ENCODE results near the gene NEDD4L.
"Not testable (repeated sequence)": the region's sequence is repeated elsewhere in the genome, so short reads cannot be mapped to it uniquely, and the experiment has no call there.

Gene NEDD4L

GRCh38 chr18:58241026-58241679 is 197.1 kb downstream of the NEDD4L start:
- no peak for DNase-seq (ENCODE audit: low read depth)

DNA sequence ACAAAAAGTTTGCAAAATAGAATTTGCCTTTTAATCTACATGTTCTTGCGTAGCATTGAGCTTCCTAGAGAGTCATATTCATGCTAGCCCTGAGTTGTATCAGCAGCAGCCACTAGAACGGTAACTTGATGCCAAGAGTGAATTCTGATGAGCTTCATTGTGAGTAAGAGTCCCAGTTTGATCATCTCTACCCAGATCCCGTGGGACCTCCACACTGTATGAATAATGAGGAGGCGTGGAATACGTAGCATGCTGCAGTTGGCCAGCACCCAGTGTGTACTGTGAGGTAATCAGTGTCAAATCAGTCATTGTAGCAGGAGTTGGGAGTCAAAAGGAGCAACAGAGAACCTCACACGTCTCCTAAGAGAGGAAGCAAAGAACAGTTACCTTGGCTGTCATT is 197.9 kb downstream of the NEDD4L start:
- peak; percentile 89 for DNase-seq (ENCODE audit: low read depth)

- no peak for DNase-seq (ENCODE audit: low read depth)
Observed at GRCh38 chr18:58242435-58242834, 198.4 kb downstream of the NEDD4L start.

DNA sequence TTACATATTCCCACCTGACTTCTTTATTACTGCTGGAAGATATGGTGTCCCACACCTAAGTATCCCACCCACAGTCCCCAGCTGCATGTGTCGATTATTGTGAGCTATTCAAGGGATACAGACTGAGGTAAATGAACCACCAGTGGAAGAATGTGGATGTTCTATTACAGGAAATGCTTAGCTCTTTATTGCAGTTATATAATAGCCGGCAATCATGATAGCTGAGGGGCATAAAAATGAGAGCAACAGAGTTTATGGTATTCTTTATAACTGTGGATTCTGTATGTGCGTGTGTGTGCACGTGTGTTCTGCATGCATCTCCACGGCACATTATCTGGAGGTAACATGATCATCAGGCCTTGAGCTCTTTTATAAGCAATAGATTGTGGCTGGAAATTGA is 198.9 kb downstream of the NEDD4L start:
- no peak for DNase-seq (ENCODE audit: low read depth)

- no peak for DNase-seq (ENCODE audit: low read depth)
Observed at GRCh38 chr18:58243401-58243800, 199.4 kb downstream of the NEDD4L start.

DNA sequence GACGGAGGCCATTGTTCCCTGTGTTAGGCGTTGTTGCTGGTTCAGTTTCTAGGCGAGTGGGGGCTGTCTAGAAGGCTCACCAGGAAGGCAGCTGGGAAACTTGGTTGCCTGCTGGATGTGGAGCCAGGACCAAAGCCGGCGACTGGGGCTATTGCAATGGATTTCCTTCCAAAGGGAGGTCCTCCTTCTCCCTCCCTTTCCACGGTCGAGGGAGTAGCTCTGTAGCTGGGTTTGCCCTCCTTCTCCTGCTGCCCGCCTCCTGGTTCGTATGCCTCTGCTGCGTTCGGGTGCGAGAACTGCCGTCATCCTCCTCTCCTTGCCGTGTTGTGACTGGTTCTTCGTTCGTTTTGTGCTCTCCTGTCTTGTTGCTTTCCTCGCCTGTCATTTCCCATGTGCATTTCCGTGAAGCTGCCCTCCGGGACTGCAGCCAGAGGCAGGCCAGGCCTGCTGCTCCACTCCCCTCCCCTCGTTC is 203.4 kb downstream of the NEDD4L start:
- no peak for DNase-seq (ENCODE audit: low read depth)

DNA sequence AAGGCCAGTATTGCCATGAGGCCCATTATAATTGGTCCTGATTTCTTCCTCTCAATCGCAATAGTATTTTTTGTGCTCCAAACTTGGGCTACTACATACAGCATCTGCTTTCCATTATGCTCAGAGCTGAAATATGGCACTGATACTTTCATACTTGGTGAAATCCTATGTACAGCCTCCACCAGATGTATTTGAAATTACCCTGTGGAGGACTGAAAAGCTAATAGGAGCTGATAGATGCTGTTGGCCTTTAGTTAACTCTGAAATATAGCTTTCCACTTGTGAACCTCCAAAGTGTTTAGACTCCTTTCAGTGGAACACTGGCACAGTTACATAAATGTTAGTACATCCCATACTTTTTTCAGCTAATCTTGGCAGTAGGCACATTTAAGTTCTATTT is 205.7 kb downstream of the NEDD4L start:
- DNase-seq (ENCODE audit: low read depth): no peak

DNA sequence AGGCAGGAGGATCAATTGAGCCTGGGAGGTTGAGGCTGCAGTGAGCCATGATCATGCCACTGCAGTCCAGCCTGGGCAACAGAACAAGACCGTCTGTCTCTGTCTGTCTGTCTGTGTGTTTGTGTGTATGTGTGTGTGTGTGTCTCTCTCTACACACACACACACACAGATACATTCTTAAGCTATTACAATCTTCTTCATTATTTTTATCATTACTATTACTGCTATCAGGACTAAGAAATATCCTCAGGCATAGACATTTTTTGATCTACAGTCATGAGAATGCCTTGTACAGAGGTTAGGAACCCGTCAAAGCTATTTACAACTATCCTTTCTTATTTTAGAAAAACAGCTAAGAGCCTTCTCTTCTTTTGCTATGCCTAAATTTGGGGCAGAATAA is 207.4 kb downstream of the NEDD4L start:
- DNase-seq (ENCODE audit: low read depth): peak; percentile 18

DNA sequence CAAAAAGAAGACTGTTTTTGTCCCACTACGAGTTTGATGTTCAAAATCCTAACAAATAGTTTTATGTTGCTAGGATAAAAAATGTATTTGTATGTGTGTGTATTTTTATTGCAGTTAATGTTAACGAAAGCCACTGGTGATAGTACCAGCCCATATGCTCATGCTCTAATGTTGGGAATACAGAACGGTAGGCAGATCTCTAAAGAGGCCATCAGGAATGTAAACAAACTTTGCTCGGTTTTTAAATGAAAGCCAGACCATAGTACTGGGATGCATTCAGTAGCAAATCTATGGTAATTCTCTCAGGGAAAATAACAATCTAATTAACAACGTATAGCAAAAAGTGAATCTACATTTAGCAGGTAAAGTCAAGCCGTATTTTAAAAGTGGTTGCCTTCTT is 208.1 kb downstream of the NEDD4L start:
- DNase-seq (ENCODE audit: low read depth): no peak

DNA sequence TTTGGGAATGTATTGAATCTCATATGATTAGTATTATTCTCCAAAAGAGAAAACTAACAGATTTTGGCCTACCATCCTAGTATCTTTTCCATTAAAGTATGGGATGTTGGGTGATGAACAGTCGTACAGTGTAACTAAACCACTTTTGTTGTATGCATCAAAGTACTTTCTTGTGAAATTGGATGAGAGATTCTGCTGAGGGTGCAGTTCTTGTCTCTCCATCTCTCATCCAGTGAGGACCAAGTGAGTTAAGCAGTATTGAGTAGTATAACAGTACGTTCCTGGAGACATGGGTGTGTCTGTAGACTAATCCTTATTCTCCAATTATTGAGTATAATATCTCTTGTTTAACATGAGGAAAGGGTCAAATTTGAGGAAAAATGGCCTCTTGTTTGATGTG is 209.3 kb downstream of the NEDD4L start:
- no peak for DNase-seq (ENCODE audit: low read depth)

GRCh38 chr18:58253871-58254270 is 209.8 kb downstream of the NEDD4L start:
- no peak for DNase-seq (ENCODE audit: low read depth)

- DNase-seq (ENCODE audit: low read depth): no peak
Observed at GRCh38 chr18:58254873-58255511, 211.0 kb downstream of the NEDD4L start.

GRCh38 chr18:58255701-58256311 is 211.8 kb downstream of the NEDD4L start:
- DNase-seq (ENCODE audit: low read depth): no peak

- no peak for DNase-seq (ENCODE audit: low read depth)
Observed at GRCh38 chr18:58256316-58257080, 212.5 kb downstream of the NEDD4L start.

GRCh38 chr18:58257461-58257860 is 213.4 kb downstream of the NEDD4L start:
- peak; percentile 57 for DNase-seq (ENCODE audit: low read depth)

- no peak for DNase-seq (ENCODE audit: low read depth)
Observed at GRCh38 chr18:58258692-58259342, 214.8 kb downstream of the NEDD4L start.

DNA sequence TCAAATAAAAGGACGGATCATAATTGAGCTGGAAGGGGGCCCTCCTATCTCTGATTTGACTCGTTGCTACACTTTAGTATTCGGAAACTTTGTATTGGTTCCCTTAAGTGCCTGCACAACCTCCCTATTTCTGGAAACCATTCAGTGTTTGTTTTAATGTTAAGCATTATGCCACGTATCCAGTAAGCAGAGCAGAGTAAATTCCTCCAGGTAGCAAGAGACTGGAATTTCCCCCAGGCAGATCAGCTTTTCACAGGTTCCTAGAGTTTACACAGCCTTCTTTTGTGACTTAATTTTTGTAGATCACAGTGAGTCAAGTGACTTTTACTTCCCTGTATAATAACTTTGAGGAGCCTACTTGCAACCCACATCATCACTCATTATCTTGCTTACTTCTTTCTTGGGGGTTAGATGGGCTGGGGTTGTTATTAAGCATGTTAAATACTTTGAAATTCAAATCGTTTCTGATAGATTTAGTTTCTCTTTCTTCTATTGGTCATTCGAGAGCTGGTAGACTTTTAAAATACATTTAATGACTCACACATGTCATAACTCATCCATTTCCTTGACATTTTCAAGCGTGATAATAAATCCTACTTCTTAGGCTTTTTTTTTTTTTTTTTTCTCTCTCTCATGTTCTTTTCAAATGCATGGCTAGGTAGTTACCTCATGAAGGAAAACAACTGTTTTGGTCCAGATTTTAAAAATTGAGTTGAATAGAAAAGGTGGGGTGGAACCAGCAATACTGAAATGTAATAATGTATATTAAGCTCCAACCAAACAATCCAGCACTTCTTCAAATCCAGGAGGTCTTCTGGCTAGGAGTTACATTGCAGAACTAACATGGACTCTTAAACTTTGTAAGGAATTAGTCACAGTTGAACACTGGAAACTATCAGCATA is 219.3 kb downstream of the NEDD4L start:
- peak; percentile 54 for DNase-seq (ENCODE audit: low read depth)

- no peak for DNase-seq (ENCODE audit: low read depth)
Observed at GRCh38 chr18:58264075-58264474, 220.0 kb downstream of the NEDD4L start.

- DNase-seq (ENCODE audit: low read depth): no peak
Observed at GRCh38 chr18:58264840-58265239, 220.8 kb downstream of the NEDD4L start.

DNA sequence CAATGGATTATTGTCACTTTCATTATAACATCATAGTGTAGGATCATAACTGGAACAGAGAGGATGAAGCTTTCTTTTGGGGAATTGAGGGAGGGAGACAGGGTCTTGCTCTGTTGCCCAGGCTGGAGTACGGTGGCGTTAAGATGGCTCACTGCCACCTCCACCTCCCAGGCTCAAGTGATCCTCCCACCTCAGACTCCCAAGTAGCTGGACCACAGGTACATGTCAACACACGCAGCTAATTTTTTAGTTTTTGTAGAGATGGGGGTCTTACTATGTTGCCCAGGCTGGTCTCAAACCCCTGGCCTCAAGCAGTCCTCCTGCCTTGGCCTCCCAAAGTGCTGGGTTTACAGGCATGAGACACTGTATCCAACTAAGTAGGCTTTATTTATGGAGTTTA is 221.5 kb downstream of the NEDD4L start:
- DNase-seq (ENCODE audit: low read depth): not testable (repeated sequence)

- DNase-seq (ENCODE audit: low read depth): no peak
Observed at GRCh38 chr18:58266291-58266690, 222.3 kb downstream of the NEDD4L start.

All from iris pigment epithelial cell (primary cell).